CMK (cell line): ENCODE measurements around the gene TOR4A.

Experiments
- DNase-seq: peaks from one replicate; pipeline ENCODE4 v3.0.0-alpha.2; 2010; ENCODE audit warnings: low read depth

The TOR4A gene

DNA sequence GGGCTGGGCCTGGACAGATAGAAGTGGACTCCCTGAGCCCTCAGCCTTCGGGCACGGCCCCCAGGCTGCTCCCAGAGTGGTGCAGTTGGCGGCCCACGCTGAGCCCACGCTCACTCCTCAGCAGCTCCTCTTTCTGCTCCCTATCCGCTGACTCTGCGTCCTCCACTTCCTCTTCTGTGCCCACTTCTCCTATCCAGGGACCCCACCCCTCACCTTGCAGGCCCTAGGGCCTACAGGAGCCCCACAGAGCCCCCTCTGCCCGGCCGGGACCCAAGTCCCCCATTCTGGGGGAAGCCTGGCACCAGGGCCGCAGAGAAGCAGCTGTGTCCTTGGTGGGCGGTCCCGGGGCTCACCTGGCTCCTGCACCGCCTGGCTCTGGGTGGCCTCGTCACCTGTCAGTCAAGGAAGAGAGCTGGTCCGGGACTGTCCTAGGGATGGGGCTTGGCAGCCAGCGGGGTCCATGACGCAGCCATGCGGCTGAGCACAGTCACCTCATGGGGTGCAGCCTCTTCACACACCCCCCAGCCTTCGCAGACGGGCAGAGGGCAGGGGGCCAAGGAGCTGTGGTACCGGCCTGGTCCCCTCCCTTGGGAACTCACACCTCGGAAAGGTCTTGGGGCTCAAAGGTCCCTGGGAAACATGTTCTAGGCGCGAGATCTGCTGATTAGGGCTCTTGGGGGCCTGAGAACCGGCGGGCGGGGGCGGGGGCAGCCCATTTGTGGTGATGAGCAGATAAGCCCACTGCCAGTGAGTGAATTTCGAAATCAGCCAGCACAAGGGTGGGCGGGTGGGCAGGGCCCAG is 29.9 kb downstream of the TOR4A start:
- DNase-seq = no peak

DNA sequence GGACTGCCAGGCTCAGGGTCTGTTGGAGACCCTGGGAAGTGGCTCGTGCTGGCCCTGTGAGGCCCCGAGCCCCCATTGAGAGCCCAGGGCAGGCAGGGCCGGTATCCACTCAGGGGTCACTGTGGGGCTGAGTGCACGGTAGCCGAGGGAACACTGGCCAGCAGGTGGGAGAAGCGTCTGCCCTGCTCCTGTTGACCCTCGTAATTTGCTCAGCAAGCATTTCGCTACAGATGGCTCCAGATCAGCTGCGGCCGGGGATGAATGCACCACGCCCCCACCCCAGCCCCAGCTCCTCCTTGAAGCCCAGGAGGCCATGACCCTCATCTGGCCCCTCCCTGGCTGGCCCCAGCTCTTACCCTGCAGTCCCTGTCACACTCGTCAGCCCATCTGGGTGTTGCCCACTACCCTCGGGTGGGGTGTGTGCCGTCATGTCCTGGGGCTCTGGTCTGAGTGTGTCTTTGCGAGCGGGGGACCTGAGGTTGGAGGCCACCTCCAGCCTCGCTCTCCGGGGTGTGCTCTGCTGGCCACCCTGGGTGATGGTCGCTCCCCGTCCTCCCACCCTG is 30.6 kb downstream of the TOR4A start:
- DNase-seq = no peak

DNA sequence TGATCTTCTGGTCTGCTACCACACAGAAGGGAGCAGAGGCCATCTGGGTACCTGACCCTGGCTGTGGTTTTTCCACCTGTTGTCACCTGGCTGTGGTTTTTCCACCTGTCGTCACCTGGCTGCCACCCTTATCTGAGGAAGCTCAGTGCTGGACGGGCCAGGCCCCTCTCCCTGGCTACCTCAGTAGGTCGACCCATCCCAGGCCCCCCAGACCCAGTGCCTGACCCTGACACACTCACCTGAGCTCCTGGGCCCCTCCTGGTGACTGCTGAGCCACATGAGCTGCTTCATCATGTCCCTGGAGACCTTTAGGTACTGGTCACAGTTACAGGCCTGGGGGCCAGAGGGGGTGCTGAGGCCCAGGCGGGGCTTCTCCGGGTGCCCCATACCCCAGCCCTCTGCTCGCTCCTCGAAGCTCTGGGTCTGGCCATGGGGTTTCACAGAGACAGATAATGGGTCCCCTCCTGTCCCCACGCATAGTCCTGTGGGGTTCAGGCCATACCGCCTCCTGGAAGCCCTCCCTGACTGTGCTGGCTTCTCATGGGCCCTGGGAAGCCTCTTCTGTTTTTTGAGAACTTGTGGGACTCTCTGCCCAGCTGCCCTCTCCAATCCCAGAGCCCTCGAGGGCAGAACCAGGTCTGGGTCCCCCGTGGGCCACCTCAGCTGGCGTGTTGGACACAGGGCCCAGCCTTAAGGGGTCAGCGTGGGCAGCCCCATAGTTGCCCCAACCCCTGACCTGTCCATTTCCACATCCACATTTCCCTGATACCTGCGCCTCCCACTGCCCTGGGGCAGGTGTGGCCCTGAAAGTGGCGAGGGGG is 32.1 kb downstream of the TOR4A start:
- DNase-seq = no peak

DNA sequence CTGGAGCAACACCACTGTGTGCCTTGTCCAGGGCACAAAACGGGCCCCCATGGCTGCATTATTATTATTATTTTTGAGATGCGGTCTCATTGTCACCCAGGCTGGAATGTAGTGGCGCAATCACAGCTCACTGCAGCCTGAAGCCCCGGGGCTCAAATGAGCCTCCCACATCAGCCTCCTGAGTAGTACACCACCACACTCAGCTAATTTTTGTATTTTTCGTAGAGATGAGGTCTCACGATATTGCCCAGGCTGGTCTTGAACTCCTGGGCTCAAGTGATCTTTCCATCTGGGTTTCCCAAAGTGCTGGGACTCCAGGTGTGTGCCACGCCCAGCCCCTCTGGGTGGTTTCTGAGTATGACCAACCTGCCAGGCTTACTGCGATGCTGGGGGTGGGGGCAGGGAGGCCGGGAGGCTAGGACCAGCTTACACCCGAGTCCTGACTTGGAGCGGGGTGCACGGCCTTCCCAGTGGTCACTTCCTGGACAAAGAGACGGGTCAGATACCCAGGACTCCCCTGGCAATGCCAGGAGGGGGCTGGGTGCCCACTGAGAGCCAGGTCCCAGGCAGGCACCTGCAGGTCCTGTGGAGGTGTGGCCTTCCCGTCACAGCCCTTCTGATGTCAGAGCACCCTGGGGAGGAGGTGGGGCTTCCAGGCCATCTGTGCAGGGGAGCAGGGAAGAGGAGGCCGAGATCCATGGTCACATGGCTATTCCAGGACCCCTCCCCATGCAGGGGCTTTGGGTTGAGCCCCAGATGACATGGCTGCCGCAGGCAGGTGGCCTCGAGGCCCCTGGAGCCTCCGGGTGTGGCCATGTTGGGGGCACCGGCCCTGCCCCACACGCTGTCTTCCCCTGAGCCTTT is 32.9 kb downstream of the TOR4A start:
- DNase-seq = no peak

DNA sequence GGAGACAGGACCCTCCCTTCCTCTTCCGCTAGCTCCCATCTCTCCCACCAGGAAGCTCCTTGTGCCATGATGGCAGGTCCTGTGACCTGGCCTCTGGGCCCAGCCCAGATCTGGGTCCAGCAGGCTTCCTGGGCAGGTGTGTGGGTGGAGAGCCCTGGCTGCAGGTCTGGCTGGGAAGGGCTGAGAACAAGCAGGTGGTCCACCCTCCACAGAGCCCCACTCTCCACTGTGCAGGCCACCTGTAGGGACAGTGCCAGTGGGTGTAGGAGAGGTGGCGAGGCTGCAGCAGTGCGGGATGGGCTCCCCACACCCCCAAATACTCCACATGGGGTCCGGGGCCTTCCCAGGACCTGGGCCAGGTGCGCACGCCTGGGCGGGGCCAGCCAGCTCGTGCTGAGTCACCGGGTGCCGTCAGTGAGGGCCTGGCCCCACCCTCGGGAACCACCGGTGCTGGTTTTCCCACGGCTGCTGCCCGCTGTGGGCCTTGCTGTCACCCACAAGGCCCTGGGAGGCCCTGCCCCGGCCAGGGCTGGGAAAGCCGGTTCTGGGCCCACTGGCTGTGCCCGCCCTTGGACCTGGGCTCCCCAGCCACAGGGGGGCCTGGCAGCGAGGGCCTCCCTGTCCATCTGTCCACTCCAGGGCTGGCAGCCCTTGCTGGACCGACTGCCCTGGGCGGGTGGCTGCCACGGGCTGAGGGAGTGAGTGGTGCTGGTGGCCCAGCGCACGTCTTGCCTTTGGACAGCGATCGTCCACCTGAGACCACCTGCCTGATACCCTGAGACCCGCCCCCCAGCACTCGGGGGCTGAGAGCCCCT is 33.9 kb downstream of the TOR4A start:
- no peak for DNase-seq

DNA sequence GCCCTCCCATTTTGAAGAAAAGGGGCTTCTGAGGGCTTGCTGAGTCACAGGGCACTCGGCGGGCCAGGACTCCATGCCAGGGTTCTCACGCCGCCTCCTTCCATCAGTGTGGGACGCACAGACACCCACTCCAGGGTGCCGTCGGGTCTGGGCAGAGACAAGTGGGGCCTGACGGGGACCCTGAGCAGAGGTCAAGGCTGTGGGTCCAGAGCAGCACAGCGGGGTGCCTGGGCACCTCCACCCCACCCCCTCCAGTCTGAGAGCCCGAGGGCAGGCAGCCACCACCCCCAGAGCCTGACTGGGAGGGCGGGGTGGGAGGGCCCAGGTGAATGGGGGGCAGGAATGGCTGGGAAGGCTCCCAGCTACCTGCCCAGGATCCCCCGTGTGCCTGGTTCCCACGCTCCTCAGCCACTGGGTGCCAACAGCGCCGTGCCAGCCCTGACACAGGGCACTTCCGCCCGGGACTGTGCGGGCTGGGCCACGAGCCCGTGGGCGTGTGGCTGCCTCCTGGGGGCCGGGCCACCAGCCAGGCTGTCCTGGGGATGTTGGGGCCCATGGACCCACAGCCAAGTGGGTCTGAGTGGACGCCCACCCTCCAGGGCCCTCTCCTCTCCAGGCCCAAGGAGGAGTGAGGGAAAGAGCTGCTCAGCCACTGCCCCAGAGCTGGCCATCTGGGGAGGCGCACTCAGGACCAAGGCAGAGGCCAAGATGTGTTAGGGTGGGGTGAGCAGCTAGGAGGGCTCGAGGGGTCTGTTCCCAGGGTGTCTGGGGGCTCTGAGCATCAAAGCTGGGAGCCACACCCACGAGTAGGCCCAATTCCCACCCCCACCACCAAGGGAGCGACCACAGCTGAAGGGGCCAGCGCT is 34.7 kb downstream of the TOR4A start:
- DNase-seq = no peak

DNA sequence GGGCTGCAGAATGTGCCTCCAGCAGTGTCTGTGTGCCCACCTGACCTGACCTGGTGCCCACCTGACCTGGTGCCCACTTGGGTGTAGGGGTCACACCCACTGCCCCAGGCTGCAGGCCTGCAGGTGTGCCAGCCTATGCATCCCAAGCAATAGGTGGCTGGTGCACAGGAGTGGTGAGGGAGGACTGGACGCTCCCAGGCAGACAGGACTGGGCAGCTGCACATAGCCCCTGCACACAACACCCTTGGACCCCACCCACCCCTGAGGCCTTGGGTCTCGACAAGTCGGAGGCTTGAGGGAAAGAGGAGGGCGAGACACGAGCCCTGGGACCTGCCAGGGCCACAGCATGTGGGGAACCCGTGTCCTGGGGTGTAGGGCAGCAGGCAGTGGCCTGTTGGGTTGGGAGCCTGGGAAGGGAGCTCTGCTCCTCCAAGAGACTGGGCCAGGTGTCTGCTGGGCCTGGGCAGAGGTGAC is 35.4 kb downstream of the TOR4A start:
- DNase-seq = no peak

DNA sequence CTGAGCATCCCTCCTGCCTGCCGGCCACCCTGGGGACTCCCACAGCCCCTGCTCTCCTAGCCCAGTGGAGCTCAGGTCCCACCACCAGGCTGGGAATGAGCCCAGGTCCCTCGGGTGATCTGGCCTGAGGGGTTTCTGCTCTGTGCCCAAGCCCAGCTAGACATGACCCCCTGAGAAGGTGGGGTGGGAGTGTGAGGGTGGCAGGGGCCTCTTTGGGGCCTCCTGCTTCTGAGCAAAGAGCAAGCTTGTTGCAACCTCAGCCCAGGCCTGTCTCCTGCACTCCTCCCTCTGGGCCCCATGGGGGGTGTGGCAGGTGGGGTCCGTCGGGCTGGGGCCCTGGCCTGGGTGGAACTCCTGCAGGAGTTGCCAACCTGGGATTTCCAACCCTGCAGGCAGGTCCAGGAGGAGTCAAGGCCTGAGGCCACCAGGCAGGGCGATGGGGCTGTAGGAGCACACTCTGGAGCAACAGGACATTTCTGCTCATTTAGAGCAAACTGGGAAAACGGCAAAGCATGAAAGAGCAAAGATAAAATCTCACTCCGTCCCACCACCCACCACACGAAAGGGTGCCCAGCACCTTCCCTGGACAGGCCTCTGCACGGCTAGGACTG is 35.9 kb downstream of the TOR4A start:
- DNase-seq = no peak

DNA sequence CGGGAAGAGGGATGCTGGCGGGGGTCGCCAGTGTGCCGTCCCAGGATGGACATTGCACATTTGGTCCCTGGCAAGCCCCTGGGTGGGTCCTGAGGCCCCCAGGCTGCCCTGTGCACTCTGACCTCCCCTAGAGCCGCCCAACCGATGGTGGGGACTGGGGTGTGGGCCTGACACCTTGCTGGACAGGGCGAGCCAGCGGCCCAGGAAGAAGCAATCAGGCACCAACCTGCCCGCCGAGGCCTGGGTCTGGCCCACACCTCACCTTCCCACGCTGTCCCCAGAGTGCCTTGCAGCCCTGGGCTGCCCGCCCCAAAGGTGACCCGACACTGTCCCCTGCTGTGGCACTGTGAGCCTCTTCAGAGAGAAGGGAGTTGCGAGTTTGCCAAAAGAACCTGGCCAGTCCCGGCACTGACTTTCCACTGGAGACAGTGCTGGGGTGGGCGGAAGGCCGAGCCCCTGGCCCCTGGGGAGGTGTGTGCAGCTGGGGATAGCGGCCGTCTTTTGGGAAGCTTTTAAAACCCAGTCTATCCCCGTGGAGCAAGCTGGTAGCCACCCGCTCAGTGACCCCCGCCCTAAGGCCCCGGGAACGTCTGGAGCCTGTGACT is 36.5 kb downstream of the TOR4A start:
- no peak for DNase-seq

DNA sequence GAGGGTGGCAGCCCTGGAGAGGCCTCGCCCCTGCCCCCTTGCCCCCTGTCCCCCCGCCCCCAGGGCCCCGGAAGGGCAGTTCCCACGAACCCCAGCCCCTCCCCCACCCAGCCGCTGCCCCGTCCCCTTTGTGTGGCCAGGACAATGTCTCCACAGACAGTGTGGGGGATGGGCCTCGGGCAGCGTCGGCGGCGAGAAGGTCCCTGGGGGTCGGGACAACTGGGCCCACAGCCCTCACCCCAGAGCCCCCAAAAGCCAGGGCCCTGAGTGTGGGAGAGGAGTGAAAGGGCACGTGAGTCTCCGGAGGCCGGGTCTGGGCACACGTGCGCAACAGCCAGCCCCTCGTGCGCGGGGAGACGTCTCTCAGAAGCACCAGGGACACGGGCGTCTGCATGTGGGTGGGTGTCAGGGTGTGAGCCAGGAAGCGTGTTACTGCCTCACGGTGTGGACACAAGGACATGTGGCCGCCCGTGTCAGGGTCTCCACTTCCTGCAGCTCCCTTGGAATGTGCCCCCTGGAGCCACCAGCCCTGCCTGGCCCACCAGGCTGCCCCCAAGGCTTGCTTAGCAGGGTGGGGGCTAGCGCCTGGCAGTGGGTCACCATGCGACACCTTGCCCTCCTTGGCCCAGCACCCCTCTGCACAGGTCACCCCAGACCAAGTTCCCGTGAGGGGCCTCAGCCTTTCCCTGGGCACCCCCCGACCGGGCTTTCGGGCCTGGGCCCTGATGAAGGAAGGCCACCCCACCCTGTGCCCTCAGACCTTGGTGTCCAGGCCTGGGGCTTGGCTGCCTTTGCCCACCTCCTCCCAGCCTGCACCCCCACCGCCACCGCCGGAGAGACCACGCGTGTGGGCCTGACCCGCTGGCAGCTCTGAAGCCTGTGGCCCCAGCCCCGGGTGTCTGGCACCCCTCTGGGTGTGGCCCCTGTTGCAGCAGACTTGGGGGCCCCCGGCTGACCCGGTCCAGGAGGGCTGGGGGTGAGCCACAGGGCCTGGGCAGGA is 37.3 kb downstream of the TOR4A start:
- DNase-seq = no peak

DNA sequence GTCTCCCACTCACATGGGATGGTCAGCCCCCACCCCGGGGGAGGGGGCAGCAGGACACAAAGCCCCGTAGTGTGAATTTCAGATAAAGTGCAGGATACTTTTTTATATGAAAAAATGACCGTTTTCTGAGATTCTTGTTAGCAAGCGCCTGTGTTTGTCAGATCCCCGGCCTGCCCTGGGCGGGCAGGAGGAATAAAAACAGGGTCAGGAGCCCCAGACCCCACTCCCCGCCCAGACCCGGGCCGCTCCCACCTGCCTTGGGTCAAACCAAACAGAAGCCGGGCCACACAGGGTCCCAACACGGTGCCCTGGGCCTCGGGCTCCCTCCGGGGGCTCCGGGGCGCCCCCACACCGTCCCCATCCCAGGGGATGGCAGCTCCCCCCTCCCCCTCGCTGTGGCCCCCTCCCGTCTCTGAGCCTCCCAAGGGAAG is 38.1 kb downstream of the TOR4A start:
- DNase-seq = no peak

DNA sequence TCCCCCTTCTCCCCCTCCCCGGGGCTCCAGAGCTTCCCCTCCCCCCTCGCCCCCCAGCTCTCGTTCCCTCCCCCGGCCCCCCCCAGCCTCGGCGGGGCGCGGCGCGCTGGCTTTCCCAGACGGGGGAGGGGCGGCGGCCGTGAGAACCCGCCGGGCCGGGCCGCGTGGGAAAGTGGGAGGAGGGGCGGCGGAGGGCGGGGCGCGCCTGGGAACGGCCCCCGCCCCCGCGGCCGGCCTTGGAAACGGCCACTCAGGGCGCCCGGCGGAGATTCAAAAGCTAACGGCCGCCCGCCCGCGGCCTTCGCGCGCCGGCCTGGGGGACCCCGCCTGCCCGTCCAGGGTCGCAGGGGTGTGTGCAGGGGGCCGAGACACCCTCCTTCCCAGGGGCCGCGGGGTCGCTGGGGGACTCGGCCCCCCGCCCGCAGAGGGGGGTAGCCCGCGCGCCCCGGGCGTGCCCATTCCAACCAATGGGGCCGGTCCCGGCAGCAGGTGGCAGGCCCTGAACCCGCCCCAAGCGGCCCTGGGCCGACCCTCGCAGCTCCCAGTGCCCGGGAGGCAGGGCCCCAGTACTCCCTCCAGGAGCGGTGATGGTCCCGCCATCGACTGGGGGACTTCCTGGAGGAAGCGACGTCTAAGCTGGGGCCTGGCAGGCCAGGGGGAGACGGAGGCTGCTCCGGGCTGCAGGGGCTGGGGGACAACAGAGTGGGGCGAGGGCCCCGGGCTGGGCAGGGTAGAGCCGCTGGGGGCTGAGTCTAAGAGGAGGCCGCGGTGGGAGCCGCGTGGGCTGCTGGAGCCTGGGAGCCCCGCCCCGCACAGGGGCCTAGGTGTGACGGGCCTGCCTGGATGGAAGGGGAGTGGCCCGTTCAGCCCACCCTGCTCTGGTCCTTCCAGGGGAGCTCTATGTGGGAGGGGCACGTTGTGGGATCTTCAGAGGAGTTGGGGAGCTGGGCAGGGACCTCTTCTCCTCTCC is 38.8 kb downstream of the TOR4A start:
- no peak for DNase-seq

DNA sequence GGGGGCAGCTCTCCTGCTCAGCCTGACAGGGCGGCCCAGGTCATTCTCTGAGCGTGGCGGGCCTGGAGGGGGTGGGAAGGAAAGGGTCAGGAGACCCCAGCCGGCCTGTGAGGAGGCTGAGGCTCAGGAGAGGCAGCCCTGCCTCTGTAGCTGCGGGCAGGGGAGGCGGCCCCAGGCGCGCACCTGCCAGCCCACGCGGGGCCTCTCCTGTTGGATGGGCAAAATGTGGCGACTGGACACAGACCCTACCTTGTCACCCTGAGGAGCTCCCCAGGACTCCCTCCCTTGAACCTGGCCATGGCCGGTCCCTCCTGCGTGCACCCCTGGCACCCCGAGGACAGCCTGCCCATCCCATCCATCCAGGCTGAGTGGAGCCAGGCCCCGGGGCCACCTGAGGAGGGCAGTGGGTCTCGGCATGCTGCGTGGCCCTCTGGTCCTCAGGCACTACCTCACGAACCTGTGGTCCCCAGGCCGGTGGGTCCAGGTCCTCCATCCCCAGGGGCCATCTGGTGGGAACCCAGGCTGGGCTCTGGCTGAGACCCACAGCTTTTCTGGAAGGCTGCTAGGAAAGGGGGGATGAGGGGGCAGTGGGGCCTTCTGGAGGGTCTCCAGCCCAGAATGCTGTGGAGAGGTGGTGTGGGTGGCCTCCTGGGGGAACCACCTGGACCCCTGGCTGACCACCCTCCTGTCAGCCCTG is 39.6 kb downstream of the TOR4A start:
- no peak for DNase-seq

DNA sequence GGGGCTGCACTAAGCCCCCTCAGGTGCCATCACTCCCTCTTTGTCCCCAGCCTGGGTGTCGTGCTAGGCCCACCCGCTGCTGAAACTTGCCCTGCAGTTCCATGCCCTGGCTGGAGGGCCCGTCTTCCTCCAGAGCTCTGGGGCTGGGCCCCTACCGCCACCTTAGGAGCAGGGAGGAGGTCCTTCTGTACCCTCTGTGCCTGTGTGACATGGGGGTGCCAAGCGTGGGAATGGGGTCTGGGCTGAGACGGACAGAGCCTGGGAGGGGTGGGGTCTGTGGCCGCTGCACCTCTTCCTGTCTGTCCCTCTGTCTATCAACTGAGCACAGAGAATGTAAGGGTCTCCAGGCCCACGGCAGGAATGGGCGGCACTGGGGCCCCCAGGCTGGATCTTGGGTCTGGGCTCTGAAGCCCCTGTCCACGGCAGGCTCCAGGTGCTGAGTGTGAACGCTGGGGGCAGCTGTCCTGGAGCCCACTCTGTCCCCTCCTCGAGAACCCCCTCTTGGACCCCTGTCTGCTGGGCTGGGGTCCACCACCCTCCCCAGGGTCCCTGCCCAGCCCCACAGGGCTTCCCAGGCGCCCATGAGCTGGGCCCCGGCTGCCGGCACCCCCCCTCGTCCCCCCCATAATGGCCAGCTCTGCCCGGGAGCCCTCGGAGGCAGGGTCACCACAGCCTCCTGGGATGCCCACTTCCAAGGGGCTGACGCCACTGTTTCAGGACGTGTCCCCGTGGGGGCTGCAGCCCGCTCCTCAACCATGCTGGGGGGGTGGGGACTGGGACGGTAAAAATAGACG is 40.4 kb downstream of the TOR4A start:
- DNase-seq = no peak

DNA sequence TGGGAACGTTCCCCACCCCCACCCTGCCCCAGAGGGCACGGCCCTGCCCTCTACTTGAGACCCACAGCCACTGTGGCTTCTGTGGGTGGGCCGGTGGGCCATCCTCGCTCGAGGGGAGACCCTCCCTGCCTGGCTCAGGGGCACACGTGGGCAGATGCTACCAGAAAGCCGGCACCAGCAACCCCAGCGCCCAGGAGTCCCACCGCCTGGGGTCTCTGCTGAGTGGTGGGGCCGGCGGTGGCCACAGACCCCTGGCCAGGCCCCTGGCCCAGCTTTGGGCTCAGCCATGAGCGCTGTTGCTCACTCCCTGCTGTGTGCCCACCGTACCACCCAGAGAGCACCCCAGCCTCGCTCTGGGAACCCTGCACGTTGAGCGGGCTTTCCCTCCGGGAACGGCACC is 41.1 kb downstream of the TOR4A start:
- no peak for DNase-seq
